ENCODE results near the gene LRCH4.

Gene LRCH4

GRCh38 chr7:100585511-100586265 is at the start of gene LRCH4:
Gene LRCH4 (minus strand): TSS chr7:100586129. CDS start chr7:100586100, 29 bp downstream.
- H3K4me3 ChIP-seq (ENCODE audit: low read length, poor library complexity, severe bottlenecking) = peak within 1 kb of the TSS; percentile 97
- no peaks in the 10 kb centered on the region for H3K27me3 ChIP-seq (ENCODE audit: insufficient read depth, low read length, poor library complexity, severe bottlenecking)
- peaks cover 50% of the 10 kb centered on the region for H3K79me2 ChIP-seq (ENCODE audit: insufficient read depth, low read length)
- peak within 1 kb of the TSS; percentile 83 for H2AFZ ChIP-seq (ENCODE audit: low read length)
- no peaks in the 10 kb centered on the region for H3K9me2 ChIP-seq (replicated peaks; ENCODE audit: low read depth, low read length)
- H3K9ac ChIP-seq (ENCODE audit: low read depth, low read length, poor library complexity, severe bottlenecking) = peak within 1 kb of the TSS; percentile 96
- peaks cover 8% of the 10 kb centered on the region; the same call in 1 of the 2 replicates for H3F3A ChIP-seq (ENCODE audit: low read depth)
- peak within 1 kb of the TSS; percentile 99 for H3K4me2 ChIP-seq (ENCODE audit: low read depth, low read length, poor library complexity, severe bottlenecking)
- H3K9me3 ChIP-seq (ENCODE audit: insufficient read depth, low read depth, low read length) = no peaks in the 10 kb centered on the region
- peaks cover 16% of the 10 kb centered on the region for H3K4me1 ChIP-seq (ENCODE audit: insufficient read depth, low read length, poor library complexity, severe bottlenecking)
- TF ChIP-seq EZH2phosphoT487 (IDR thresholded peaks at IDR 0.05; ENCODE audit: borderline replicate concordance) (no peak), CTCF (conservative IDR thresholded peaks at IDR 0.05; ENCODE audit: low read length) (no peak)
- H4K20me1 ChIP-seq (ENCODE audit: insufficient read depth, low read length, poor library complexity, severe bottlenecking) = peaks cover 44% of the 10 kb centered on the region
- H3K36me3 ChIP-seq (ENCODE audit: insufficient read depth, low read length) = peaks cover 15% of the 10 kb centered on the region; the same call in 1 of the 2 replicates

- Histone ChIP-seq H3K4me2 (ENCODE audit: low read depth, low read length, poor library complexity, severe bottlenecking) (peak overlapping the region; percentile 51), H3K4me3 (ENCODE audit: low read length, poor library complexity, severe bottlenecking) (peak overlapping the region; percentile 78), H3K9me3 (ENCODE audit: insufficient read depth, low read depth, low read length) (no peaks in the 10 kb centered on the region), H3K9me2 (replicated peaks; ENCODE audit: low read depth, low read length) (no peaks in the 10 kb centered on the region), H3K27me3 (ENCODE audit: insufficient read depth, low read length, poor library complexity, severe bottlenecking) (no peaks in the 10 kb centered on the region), H3K9ac (ENCODE audit: low read depth, low read length, poor library complexity, severe bottlenecking) (peak overlapping the region; percentile 77), H3K79me2 (ENCODE audit: insufficient read depth, low read length) (no peaks in the 10 kb centered on the region), H2AFZ (ENCODE audit: low read length) (peak overlapping the region; percentile 90), H3K36me3 (ENCODE audit: insufficient read depth, low read length) (no peaks in the 10 kb centered on the region), H4K20me1 (ENCODE audit: insufficient read depth, low read length, poor library complexity, severe bottlenecking) (no peaks in the 10 kb centered on the region), H3F3A (ENCODE audit: low read depth) (no peaks in the 10 kb centered on the region; the same call in 1 of the 2 replicates), H3K4me1 (ENCODE audit: insufficient read depth, low read length, poor library complexity, severe bottlenecking) (peaks cover 8% of the 10 kb centered on the region)
- no peak for TF ChIP-seq EZH2phosphoT487 (IDR thresholded peaks at IDR 0.05; ENCODE audit: borderline replicate concordance)
- TF ChIP-seq CTCF (conservative IDR thresholded peaks at IDR 0.05; ENCODE audit: low read length) = peak; percentile 39
These were observed 47.2 kb upstream of the LRCH4 start for GRCh38 chr7:100632951-100633717.

GRCh38 chr7:100630066-100630465 is 44.1 kb upstream of the LRCH4 start:
- Histone ChIP-seq H4K20me1 (ENCODE audit: insufficient read depth, low read length, poor library complexity, severe bottlenecking) (no peaks in the 10 kb centered on the region), H3K4me1 (ENCODE audit: insufficient read depth, low read length, poor library complexity, severe bottlenecking) (peaks cover 21% of the 10 kb centered on the region), H2AFZ (ENCODE audit: low read length) (no peak overlapping the region), H3K36me3 (ENCODE audit: insufficient read depth, low read length) (no peaks in the 10 kb centered on the region), H3K9me2 (replicated peaks; ENCODE audit: low read depth, low read length) (no peaks in the 10 kb centered on the region), H3K9ac (ENCODE audit: low read depth, low read length, poor library complexity, severe bottlenecking) (no peak overlapping the region), H3K4me3 (ENCODE audit: low read length, poor library complexity, severe bottlenecking) (no peak overlapping the region), H3K9me3 (ENCODE audit: insufficient read depth, low read depth, low read length) (no peaks in the 10 kb centered on the region), H3F3A (ENCODE audit: low read depth) (no peaks in the 10 kb centered on the region; the same call in 1 of the 2 replicates), H3K27me3 (ENCODE audit: insufficient read depth, low read length, poor library complexity, severe bottlenecking) (no peaks in the 10 kb centered on the region), H3K79me2 (ENCODE audit: insufficient read depth, low read length) (peaks cover 8% of the 10 kb centered on the region; the same call in 1 of the 2 replicates), H3K4me2 (ENCODE audit: low read depth, low read length, poor library complexity, severe bottlenecking) (no peak overlapping the region)
- TF ChIP-seq CTCF (conservative IDR thresholded peaks at IDR 0.05; ENCODE audit: low read length) = no peak

All from Loucy (cell line).